GM21367 (cell line): ENCODE results near the gene TMEM156.
"Not testable (repeated sequence)": the region's sequence is repeated elsewhere in the genome, so short reads cannot be mapped to it uniquely, and the experiment has no call there.

ENCODE experiments used
- ATAC-seq: cut with Tn5 transposase; IDR thresholded peaks from one replicate; pipeline ENCODE4 v1.9.1; 2021; ENCODE audit not compliant: unreplicated experiment

Gene TMEM156

GRCh38 chr4:38958453-38959190, 73.6 kb downstream of the TMEM156 start:
- no peak for ATAC-seq

DNA sequence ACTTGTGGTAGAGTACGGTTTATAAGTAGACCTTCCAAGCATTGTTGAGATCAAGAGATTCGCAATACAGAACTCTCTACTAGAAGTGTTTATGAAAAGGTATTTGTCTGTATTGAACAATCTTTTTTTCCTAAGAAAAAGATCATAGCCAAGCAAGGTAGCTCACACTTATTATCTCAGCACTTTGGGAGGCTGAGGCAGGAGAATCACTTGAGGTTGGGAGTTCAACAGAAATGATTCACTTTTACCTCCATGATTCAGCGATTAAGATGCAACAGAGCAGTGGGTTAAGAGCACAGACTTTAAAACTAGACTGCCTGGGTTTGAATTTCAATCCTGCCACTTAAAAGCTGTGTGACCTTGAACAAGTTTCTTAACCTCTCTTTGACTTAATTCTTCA, 74.3 kb downstream of the TMEM156 start:
- no peak for ATAC-seq

DNA sequence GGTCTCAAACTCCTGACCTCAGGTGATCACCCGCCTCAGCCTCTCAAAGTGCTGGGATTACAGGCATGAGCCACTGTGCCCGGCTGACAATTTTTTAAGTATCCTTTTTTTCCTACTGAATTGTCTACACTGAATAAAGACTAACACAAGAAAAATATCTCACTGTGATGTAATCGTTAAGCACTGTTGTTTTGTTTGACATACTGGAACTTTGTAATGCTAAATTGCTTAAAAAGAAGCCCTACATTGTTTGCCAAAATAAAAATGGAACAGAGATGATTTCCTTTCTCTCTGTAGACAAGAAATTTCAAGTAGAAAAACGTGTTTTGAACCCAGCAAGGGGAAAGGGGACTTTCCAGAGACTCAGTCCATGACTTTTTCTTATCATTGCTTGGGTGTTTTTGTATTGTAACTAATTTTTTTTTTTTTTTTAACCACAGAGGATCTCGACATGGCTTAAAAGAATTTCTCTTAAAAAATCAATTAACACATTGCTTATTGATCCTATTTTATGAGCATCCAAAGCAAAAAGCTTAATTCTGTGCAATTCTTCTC, 74.9 kb downstream of the TMEM156 start:
- no peak for ATAC-seq

DNA sequence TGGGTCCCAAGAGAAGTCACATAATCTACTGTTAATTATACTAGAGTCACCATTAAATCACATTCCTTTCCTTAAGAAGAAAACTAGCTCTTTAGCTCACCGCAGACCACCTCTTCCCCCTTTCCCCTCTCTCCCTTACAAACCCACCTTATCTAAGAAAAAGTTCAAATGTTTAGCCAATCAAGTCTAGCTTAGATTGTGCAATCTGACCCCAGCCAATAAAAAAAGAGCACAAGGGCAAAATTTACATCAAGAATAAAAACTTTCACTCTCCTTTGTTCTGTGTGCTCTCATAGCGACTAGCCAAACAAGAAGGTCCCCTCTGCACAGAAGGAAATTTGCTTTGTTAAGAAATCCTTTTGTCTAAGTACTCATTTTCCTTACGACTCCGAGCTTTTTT, 76.3 kb downstream of the TMEM156 start:
- no peak for ATAC-seq

DNA sequence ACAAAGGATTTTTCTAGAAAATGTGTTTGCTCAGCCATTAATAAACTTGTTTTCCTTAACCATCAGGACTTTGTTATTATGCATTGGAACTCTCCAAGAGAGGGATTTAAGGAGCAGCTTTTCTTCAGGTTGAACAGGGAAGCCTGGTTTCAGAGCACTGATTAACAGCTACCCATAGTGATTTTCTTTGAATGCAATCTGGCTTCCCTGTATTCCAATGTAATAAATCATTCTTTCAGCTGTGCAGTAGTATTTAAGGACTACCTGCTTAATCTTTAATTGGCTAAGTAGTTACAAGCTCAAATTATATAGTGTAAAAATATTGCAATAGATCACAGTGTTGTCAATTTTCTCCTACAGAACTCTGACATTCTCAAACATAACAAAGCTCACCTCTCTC, 77.5 kb downstream of the TMEM156 start:
- ATAC-seq = no peak

DNA sequence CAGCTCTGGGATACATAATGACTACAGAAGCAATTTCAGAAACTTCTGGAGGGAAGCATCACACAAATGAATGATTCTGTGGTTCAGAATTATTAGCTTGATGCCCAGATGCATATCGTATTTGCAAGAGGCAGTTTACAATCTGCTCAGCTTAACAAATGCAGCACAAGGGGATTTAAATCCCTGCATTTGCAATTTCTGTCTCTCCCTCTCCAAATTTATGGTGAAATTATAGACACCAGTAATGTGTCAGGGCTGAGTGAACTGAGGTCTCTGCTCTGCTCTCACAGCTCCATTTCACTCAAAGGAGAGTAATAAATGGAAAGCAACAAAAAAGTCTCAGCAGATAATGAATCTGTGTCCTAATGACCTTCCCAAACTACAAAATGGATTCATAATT, 80.2 kb downstream of the TMEM156 start:
- ATAC-seq = no peak

- no peak for ATAC-seq
These were observed 80.6 kb downstream of the TMEM156 start for GRCh38 chr4:38951598-38951997.

DNA sequence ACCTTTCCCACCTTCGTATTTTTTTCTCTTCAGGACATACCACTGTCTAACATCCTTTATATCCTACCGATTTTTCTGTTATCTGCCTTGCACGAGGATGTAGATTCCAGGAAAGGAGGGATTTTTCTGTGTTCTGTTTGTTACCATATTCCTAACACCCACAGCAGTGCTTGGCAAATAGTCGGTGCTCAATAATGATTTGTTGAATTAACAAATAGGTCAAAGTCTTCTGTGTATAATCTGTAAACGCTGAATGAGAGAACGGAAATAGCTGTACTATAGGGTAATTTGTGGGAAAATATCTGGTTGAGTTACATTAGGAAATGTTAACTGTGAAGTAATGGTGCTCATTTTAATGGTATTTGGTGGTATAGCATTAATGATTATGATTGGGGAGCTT, 81.5 kb downstream of the TMEM156 start:
- ATAC-seq = no peak

DNA sequence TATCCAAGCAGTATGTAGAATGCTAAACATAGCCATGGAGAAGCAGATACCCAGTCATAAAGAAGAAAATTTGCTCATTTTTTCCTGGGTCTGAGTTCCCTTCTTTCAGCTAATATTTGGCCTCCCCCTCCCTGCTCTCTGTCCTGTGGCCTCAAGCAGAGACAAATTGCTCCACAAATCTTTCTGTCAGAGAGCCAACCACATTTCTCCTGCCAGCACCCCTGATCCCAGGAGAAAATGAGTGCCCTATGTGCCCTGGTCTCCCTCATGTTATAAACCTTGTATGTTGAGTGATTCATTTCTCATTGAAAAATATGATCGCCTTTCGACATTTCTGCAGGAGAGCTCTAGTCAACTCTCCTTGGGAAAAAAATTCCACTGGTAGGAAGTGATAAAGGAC, 82.0 kb downstream of the TMEM156 start:
- no peak for ATAC-seq

DNA sequence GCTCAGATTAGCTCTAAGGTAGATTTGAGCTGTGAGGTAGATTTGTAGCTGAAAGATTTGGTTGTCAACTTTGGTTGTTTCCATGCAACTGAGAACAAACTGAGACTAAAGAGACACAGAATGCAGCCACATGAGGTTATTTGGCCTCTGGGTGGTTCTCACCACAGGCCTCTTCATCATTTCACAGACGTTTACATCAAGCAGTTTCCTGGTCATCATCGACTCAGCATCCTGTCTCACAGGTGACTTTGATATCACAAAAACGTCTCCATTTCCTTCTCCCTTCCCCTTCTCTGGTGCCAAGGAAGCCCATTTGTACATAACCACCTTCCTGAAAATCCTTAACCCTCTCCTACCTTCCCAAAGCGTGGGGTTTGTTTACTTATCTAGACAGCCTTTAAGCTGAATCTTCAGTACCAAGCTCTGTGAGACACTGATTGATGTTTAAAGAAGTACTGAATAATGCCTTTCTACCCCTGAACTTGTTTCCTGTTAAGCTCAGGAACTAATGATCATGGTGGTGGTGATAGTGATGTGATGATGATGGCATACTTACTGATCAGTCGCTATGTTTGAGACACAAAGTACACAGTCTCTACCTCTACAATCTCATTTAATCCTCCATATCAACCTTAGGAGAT, 82.7 kb downstream of the TMEM156 start:
- ATAC-seq = no peak

GRCh38 chr4:38948551-38948950, 83.7 kb downstream of the TMEM156 start:
- no peak for ATAC-seq

DNA sequence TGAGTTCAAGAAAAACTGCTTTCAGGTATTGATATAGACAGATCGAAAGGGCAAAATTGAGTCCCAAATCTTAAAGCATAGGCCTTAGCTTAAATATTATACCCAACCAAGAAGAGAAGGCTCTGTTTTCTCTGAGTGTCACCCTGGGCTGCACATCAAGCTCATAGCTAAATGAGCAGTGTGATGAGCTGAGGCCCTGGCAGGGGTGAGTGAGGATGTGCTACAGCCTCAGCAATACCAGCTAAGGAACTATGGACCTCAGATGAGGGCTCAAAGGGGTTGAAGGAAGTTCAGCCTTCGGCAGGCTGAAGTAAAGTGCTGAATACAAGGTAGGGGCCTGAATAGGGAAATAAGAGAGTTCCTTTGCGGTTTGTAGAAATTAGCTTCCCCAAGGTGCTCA, 85.3 kb downstream of the TMEM156 start:
- ATAC-seq = no peak

GRCh38 chr4:38944440-38944839, 87.8 kb downstream of the TMEM156 start:
- no peak for ATAC-seq

DNA sequence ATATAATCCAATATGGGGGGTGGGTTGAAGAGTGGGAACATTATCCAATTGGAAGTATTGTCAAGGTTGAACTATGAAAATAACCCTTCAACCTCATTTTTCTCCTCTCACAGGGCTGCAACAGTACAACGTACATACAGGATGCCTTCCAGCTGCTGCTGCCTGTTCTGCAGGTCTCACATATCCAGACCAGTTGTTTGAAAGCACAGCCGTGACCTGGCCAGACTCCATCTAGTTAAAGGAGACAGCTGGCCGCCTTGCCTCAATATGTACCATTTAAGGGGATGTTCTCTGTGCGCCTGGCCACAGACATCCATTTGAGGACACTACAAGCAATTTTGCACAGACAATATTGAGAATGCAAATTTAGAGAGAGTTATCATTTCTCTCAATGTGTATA, 88.9 kb downstream of the TMEM156 start:
- ATAC-seq = no peak

DNA sequence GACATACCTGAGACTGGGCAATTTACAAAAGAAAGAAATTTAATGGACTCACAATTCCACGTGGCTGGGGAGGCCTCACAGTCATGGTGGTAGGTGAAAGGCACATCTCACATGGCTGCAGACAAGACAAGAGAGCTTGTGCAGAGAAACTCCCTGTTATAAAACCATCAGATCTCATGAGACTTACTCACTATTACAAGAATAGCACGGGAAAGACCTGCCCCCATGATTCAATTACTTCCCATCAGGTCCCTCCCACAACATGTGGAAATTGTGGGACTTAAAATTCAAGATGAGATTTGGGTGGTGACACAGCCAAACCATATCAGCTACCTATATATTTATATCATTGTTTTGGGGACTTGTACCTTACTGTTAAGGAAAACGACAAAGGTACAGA, 90.3 kb downstream of the TMEM156 start:
- ATAC-seq = not testable (repeated sequence)

DNA sequence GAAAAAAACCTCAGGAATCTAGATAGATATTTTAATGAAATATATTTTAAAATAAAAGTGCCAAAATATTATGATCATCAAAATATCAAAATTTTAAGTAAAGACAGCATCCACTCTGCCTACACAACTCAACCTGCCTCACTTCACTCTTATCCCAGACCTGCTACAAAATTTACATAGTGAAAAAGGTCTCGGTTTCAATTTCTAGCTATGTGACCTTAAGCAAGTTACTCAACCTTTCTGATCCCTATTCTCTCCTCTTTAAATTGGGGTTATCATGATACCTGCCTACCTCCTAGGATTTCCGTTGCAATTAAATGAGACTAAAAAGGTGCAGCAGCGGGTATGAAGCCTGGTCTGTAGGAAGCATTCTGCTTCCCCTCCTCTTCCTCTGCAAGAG, 91.7 kb downstream of the TMEM156 start:
- ATAC-seq = no peak

DNA sequence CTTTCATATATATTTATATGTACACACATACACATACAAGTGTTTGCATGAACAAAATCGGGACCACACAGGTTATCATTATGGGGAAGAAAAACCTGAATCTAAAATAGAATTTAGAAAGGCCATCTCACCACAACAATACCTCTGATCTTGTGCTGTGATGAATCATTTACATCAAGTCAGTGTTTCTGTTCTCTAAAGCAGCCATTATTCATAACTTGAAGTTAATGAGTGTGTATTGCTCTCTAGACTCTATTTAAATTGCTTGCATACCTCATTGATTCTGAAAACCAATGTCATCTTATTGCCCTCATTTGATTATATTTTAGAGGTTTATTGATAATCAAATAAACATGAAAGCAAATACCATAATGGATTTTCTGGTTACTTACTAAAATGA, 93.0 kb downstream of the TMEM156 start:
- peak; percentile 80 for ATAC-seq

- ATAC-seq = no peak
These were observed 96.7 kb downstream of the TMEM156 start for GRCh38 chr4:38935391-38936073.

GRCh38 chr4:38931125-38931524, 101.1 kb downstream of the TMEM156 start:
- ATAC-seq = no peak

GRCh38 chr4:38930707-38931106, 101.5 kb downstream of the TMEM156 start:
- ATAC-seq = no peak

DNA sequence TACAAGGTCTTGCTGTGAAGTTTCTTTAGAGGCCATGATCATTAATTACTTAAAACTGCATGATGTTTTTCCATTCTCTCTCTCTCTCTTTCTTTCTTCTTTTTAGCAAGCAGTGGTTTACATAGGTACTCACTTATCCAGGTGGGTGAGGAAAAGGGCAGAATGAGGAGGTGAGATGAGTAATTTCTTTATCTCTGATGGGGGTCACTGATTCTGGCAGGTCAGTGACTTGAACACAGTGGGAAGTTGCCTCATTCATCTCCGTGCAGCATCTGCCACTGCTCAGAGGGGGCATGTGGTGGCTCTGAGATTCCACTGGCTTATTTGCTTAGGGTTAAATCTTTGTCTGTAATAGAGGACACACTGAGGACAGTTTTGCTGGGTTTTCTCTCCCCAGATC, 102.0 kb downstream of the TMEM156 start:
- ATAC-seq = no peak

DNA sequence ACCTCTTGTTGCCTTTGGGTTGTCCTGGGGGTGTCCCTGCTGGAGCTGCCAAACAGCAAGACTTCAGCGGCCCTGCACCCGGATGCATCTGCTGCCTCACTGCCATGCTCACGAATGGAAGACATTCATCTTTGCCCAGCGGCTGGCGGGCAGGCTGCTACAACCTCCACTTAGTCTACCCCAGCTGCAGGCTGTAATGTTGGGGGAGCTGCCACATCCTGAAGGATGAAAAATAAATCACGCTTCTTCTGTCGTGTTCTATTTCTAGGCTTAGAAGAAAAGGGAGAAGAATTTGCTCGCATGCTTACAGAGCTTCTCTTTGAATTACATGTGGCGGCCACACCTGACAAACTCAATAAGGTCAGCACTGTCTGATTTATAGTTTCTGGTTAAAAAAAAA, 103.2 kb downstream of the TMEM156 start:
- ATAC-seq = no peak
